WERI-Rb-1 (cell line): ENCODE measurements around the gene CCDC148.

Source experiments
- DNase-seq: peaks from one replicate; pipeline ENCODE4 v3.0.0-alpha.2; 2020
- H3K27ac ChIP-seq: fragments of 250-450 bp; sonication (Bioruptor Pico); 2 replicates; pipeline ENCODE4 v1.5.1; 2020; ENCODE audit warnings: mild to moderate bottlenecking, moderate library complexity
- H3K27me3 ChIP-seq: fragments of 250-450 bp; sonication (Bioruptor Pico); 2 replicates; pipeline ENCODE4 v1.5.1; 2021; ENCODE audit warnings: mild to moderate bottlenecking, low read depth, moderate library complexity; ENCODE audit not compliant: insufficient read depth, severe bottlenecking
- H3K36me3 ChIP-seq: fragments of 250-450 bp; sonication (Bioruptor Pico); 2 replicates; pipeline ENCODE4 v1.5.1; 2020; ENCODE audit warnings: mild to moderate bottlenecking, moderate library complexity
- H3K4me3 ChIP-seq: 2 replicates; pipeline ENCODE4 v1.5.1; 2011; ENCODE audit warnings: low read depth, mild to moderate bottlenecking, control low read depth, low read length
- H3K9me3 ChIP-seq: fragments of 250-450 bp; sonication (Bioruptor Pico); 2 replicates; pipeline ENCODE4 v1.5.1; 2021; ENCODE audit warnings: mild to moderate bottlenecking, moderate library complexity; ENCODE audit not compliant: severe bottlenecking
- TF ChIP-seq, protein P1 (sequence below): IDR thresholded peaks from 2 replicates; pipeline ENCODE4 v1.5.1; 2011; ENCODE audit warnings: low read depth, mild to moderate bottlenecking, control low read depth, inconsistent platforms, low read length

CCDC148 gene

DNA sequence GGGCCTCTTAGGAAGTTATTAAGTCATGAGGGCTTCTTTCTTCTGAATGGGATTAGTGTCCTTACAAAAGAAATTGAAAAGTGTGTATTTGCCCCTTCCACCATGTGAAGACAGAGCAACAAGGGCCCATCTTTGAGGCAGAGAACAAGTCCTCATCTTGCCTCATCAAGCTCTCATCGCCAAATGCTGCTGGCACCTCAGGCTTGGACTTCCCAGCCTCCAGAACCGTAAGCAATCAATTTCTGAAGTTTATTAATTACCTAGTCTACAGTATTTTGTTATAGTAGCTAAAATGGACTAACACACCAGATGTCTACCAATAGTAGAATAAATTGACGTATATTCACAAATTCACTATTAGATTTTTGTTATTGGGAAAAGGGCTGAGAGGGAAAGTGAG is 74.6 kb downstream of the CCDC148 start:
- Histone ChIP-seq H3K27me3 (no peaks in the 10 kb centered on the region), H3K36me3 (no peaks in the 10 kb centered on the region), H3K4me3 (no peak overlapping the region), H3K27ac (no peak overlapping the region), H3K9me3 (no peaks in the 10 kb centered on the region)
- no peak for DNase-seq
- TF ChIP-seq, protein P1, sequence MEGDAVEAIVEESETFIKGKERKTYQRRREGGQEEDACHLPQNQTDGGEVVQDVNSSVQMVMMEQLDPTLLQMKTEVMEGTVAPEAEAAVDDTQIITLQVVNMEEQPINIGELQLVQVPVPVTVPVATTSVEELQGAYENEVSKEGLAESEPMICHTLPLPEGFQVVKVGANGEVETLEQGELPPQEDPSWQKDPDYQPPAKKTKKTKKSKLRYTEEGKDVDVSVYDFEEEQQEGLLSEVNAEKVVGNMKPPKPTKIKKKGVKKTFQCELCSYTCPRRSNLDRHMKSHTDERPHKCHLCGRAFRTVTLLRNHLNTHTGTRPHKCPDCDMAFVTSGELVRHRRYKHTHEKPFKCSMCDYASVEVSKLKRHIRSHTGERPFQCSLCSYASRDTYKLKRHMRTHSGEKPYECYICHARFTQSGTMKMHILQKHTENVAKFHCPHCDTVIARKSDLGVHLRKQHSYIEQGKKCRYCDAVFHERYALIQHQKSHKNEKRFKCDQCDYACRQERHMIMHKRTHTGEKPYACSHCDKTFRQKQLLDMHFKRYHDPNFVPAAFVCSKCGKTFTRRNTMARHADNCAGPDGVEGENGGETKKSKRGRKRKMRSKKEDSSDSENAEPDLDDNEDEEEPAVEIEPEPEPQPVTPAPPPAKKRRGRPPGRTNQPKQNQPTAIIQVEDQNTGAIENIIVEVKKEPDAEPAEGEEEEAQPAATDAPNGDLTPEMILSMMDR, result no peak

DNA sequence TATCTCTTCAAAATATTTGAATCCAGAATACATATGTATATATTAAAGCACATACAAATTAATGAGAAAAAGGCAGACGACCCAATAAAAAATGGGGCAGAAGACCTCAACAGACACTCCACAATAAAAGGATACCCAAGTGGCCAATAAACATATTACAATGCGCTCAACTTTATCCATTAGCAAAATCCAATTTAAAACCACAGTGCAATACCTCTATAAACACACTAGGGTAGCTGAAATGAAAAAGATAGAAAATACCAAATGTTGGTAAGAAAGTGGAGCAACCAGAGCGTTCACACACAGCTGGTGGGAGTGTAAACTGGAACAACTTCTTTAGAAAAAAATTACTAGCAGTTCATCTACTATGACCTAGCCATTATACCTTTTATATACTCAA is 75.3 kb downstream of the CCDC148 start:
- no peaks in the 10 kb centered on the region for H3K36me3 ChIP-seq
- no peak for DNase-seq
- no peaks in the 10 kb centered on the region for H3K9me3 ChIP-seq
- H3K27me3 ChIP-seq, result no peaks in the 10 kb centered on the region
- H3K27ac ChIP-seq, result no peak overlapping the region
- TF ChIP-seq, protein P1, result no peak
- no peak overlapping the region for H3K4me3 ChIP-seq

DNA sequence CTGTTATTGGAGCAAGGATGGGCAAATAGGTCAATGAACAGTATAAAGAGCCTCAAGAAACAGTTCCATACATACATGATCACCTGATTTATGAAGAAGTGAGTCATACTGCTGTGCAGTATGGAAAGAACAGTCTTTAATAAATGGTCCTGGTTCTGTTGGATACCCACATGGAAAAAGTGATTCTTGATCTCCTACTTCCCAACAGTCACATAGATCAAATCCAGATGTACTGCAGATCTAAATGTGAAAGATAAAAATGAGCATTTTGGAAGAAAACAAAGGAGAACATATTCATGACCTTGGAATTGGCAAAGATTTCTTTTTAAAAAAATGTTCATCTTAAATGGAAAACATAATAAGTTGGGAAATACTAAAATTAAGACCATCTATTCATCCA is 75.8 kb downstream of the CCDC148 start:
- TF ChIP-seq, protein P1, result no peak
- H3K4me3 ChIP-seq, result no peak overlapping the region
- H3K27me3 ChIP-seq, result no peaks in the 10 kb centered on the region
- no peaks in the 10 kb centered on the region for H3K36me3 ChIP-seq
- no peak for DNase-seq
- H3K9me3 ChIP-seq, result no peaks in the 10 kb centered on the region
- no peak overlapping the region for H3K27ac ChIP-seq

DNA sequence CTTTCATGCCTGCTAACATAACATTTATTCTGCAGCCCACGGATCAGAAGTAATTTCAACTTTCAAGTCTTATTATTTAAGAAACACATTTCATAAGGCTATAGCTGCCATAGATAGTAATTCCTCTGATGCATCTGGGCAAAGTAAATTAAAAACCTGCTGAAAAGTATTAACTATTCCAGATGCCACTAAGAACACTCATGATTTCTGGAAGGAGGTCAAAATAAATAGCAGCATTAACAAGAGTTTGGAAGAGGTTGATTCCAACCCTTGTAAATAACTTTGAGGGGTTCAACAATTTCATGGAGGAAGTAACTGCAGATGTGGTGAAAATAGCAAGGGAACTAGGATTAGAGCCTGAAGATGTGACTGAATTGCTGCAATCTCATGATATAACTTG is 77.6 kb downstream of the CCDC148 start:
- no peaks in the 10 kb centered on the region for H3K27me3 ChIP-seq
- no peak overlapping the region for H3K4me3 ChIP-seq
- no peaks in the 10 kb centered on the region for H3K9me3 ChIP-seq
- DNase-seq, result no peak
- no peak overlapping the region for H3K27ac ChIP-seq
- TF ChIP-seq, protein P1, result no peak
- no peaks in the 10 kb centered on the region for H3K36me3 ChIP-seq

DNA sequence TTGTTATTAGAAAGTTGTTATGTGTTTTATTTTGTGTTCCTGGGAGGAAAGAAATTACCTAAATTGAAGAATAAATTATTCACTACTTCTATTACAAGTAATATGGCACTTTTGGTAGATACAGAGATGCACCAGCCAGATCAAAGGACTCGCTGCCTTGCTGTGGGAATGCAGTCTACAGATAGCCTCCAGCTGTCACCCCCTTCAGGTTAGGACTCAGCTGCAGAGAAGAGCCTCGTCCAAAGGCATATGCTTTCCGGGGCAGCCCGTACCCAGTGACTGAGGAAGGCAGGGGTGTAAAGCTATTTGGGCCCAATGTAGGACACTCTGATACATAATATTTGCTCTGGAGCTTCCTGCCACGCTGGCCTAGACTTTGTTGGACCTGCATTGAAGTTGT is 90.2 kb downstream of the CCDC148 start:
- Histone ChIP-seq H3K4me3 (no peak overlapping the region), H3K36me3 (no peaks in the 10 kb centered on the region), H3K27me3 (no peaks in the 10 kb centered on the region), H3K27ac (no peak overlapping the region), H3K9me3 (no peaks in the 10 kb centered on the region)
- TF ChIP-seq, protein P1, result no peak
- DNase-seq, result no peak

DNA sequence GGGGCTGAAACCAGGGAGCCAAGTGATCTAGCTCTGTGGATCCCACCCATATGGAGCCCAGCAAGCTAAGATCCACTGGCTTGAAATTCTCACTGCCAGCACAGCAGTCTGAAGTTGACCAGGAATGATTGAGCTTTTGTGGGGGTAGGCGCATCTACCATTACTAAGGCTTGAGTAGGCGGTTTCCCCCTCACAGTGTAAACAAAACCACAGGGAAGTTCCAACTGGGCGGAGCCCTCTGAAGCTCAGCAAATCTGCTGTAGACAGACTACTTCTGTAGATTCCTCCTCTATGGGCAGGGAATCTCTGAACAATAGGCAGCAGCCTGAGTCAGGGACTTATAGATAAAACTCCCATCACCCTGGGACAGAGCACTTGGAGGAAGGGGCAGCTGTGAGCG is 96.7 kb downstream of the CCDC148 start:
- Histone ChIP-seq H3K36me3 (no peaks in the 10 kb centered on the region), H3K27me3 (no peaks in the 10 kb centered on the region), H3K9me3 (no peaks in the 10 kb centered on the region), H3K27ac (no peak overlapping the region), H3K4me3 (no peak overlapping the region)
- TF ChIP-seq, protein P1, result no peak
- no peak for DNase-seq
